GOT3 (cell line): ENCODE measurements around the gene SIPA1L3.
"Not testable (repeated sequence)": the region's sequence is repeated elsewhere in the genome, so short reads cannot be mapped to it uniquely, and the experiment has no call there.

ENCODE experiments used
- DNase-seq: peaks from one replicate; lab custom pipeline; 2025; ENCODE audit warnings: mixed read lengths; lab: John Stamatoyannopoulos, UW

SIPA1L3 gene

DNA sequence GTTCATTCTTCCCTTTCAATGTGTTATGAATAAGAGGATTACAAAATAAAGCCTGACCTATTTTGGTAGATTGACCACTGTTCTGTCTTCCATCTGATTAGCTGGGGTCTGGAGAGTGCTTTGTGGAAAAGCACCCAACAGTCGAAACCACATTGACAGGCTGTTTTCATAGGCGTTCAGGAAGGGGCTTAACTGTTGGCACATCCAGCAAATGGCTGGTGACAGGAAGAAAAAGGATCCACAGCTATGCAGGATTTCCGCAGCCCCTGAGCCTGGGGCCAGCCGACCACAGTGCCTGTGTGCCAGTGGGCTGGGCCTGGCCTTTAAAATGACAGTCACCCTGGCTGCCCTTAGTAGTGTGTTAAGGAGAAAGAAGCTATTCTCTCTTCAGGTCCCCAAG lies 113.3 kb downstream of the SIPA1L3 start:
- DNase-seq, result no peak

DNA sequence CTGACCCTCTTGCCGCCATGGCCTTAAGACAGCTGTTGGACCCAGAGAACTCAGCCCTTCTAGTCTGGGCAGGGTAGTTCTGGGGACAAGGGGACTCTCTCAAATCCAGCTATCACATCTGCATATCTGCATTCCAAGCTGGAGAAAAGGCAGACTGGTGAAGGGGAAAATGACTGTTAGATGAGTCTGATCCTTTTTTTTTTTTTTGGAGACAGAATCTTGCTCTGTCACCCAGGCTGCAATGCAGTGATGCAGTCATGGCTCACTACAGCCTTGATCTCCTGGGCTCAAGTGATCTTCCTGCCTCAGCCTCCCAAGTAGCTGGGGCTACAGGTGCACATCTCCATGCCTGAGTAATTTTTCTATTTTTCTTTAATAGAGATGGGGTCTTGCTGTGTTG lies 114.3 kb downstream of the SIPA1L3 start:
- no peak for DNase-seq

DNA sequence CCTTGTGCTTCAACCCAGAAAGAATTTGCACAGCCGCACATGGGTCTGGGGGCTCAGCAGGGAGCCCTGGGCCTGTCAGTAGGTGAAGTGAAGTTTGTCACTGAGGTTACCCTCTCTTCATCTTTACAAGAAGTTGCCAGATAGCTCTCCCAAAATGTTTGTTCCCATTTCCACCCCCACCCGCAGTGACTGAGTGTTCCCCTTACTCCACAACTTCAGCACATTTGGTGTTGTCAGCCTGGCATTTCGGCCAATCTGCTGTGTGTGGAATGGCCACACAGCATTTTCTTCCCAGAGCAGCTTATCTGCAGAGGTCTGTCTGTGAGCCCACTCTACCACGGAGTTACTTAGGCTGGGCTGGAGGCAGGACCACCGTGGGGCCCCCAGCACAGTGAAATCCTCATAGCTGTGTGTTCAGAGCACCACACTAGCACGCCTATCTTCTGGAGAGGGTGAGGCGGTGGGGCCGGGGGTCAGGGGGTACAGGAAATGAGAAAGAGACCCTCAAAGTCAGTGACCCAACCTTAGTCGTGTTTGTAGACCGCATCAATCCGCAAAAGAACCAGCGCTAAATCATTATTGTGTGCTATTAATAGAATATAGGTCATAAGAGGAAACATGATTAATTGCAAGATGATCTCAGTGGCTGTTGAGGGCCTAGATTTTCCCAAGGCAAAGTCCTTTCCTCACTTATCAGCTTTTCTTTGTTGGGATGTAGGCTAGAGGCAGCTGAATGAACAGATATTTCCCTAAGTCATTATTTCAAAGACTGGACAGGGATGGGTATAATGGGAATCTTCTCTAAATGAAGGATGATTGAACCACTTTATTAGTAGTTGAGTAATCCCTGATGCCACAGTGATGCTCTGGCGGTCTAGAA lies 116.0 kb downstream of the SIPA1L3 start:
- DNase-seq, result no peak

DNA sequence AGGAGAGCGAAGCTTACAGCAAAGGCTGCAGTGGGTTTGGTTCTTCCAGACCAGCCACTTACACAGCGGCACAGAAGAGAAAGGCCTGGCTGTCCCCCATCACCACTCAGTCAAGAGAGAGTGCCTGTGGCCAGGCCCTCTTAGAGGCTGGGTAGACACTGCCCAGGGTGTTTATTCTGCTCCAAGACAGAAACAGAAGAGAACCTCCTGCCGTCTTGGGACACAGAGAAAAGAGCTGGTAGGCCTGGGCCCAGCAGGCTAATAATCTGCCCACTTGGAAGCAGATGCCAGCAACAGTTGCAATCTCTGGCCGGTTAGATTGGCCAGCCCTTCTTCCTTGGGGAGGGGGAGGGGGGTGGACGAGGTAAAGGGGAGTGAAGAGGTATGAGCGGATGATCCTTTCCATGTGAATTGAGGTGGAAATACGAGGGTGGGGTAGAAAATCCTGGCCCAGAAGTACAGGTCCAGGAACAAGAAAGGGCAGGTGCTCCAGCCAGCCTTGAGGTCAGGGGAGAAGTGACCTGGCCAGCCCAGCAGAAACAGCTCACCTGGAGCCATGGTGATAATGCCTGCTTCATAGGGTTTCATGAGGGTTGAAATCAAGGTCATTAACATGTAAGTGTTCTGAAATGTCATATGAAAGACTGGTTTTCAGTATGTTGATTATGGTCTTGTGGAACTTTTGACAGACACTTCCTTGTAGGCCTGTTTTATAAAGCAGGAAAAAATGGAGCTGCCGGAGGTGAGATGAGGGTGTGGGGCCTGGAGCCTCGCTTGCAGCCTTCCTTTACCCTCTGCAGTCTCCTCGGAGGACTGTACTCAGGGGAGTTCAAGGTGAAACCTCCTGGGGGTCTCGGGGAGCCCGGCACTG lies 116.9 kb downstream of the SIPA1L3 start:
- DNase-seq, result no peak

DNA sequence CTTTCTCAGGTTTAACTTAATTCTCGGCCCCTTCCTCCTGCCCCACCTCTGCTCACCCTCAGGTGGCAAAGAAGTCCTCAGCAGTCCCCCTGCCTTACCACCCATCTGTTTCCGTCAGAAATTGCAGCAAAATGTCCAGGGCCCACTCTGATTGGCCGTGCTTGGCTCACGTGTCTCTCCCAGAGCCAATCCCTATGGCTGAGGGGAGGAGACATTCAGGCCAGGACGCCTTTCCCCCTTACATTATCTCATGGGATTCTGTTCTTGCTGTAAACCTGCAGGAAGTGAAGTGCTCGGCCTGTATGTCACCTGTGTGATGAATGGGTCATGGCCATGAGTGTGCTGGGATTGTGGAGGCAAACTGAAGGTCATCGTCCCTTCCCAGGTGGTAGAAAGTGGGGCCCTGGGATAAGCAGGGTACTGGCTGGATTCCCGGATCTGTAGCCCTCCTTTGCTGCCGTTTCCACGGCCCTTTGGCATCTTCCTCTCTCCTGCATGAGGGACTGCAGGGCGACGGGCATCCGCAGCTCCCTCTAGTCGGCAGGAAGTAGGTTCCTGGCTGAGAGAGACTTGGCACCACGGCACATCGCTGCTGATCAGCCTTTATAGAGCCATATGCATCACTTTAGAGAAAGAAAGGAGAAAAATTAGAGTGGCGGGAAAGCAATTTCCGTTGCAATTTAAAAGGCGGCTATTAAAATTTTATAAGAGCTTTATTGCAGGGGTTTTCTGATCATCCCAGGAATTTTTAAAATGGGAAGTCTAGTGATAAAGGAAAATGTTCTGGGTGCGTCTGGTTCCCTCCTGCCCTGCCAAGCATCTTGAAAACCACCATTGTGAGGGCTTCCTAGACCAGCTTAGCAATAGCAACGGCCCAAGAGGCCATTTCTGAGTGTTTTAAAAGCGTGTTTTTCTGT lies 118.2 kb downstream of the SIPA1L3 start:
- DNase-seq, result no peak

DNA sequence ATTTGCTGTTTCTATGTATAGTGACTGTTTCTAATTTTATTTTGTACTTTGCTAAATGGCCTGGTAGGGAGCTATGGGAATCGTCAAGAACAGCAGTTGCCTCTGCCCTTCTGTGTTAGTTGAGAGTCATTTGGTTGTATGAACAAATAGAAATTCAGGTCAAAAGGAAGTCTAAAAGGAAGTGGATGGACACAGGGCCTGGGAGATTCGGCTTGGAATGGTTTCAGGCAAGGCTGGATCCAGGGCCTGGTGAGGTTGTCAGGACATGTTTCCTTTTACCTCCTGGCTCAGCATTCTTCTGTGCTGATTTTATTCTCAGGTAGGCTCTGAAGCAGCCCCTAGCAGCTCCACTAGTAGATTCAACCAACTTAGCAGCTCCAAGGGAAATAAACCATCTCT lies 118.9 kb downstream of the SIPA1L3 start:
- no peak for DNase-seq

DNA sequence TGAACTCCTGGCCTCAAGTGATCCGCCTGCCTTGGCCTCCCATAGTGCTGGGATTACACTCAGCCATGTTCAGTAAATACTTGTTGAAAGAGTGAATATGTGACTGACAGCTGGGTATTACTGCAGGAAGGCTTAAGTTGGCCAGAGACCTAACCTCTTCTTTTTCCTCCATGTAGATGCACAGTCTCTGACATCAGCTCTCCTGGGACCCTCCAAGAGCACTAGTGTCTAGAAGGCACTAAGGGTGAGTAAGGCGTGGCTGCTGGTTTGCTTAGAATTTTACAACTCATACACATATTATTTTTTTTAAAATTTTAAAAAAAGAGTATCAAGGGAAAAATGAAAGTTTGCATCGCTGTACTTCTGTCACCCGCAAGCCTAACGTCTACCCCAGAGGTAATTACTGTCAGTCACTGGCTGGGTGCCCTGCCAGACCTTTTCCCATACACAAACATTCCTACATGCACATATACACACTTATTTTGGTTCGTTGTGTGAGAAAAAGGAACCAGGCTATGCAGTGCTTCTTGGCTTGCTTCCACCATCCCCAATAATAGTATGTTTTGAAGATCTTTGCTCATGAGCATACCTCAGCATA lies 122.0 kb downstream of the SIPA1L3 start:
- no peak for DNase-seq

DNA sequence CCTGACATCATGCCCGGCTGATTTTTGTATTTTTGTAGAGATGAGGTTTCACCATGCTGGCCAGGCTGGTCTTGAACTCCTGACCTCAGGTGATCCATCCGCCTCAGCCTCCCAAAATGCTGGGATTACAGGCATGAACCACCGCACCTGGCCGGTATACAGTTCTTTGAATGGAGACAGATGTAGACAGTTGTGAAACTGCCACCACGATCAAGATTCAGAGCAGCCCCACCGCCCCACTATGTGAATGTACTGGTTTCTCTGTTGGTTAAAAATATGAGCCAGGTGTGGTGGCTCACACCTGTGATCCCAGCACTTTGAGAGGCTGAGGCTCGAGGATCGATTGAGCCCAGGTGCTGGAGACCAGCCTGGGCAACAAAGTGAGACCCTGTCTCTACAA lies 123.0 kb downstream of the SIPA1L3 start:
- not testable (repeated sequence) for DNase-seq

DNA sequence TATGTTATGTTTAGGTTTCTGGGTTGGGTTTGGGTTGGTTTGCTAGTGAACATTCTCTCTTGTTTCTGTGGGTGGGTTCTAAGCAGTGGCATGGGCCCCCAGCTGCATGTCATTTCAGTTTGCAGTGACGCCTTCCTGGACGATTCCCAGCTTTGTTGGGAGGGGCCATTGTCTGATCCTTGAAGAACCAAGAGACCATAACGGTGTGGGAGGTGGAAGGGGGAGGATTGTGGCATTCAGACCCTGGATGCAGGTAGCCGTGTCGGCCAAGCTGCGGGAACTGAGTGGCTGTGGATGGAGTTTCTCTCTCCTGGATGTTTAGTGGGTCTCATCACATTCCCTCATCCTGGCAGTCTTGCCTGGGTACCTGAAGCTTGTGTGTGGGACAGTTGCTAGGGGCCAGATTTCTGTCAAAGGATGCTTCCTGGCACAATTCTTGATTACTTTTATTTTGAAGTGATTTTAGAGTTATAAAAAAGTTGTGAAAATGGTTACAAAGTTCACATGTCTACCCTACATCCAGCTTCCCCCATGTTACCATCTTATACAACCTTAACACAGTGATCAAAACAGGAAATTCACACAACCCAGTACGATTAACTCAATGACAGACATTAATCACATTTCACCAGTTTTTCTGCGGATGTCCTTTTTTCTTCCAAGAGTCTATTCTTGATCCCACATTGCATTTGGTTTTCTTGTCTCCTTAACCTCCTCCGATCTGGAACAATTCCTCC lies 123.8 kb downstream of the SIPA1L3 start:
- DNase-seq, result no peak

DNA sequence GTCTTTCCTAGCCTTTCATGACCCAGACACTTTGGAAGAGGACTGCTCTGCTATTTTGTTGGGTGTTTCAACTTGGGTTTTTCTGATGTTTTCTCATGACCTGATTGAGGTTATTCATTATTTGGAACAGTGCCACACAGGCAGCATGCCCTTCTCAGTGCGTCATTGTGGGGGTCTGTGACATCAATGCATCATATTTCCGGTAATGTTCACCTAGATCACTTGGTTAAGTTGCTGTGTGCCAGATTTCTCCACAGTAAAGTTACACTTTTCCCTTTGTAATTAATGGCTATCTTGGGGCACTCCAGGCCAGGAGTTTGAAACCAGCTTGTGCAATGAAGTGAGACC lies 124.4 kb downstream of the SIPA1L3 start:
- no peak for DNase-seq

DNA sequence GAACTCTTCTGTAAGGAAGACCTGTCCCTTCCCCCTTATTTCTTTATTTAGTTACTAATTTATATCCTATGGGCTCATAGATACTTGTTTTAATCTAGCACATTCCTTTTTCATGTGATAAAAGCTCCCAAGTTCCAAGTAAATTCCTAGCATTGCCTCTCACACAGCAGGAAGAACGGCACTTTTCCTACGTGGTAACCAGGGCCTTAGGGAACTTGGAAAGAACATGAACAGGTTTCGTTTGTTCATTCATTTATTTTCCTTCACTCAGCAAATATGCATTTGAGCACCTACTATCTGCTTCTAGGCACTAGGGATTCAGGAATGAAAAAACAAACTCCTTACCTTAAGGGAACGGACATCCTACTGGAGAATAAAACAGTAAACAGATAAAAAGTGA lies 125.1 kb downstream of the SIPA1L3 start:
- DNase-seq, result no peak

DNA sequence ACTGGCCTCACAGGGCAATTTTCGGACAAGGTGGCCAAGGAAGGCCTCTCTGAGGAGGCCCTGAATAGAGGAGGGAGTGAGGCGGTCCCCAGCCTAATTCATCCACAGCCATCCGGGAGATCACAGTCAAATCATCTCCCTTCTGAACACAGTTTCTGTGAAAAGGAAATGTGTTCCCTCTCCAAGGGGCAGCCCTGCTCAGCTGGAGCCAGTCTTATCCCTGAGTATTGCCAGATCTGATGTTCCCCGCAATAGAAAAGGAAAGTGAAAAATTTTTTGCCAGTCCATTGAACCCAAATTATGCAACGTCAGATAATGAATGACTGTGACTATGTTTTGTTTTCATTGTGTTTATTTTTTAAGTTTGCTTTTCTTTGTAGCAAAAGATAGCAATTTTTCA lies 125.9 kb downstream of the SIPA1L3 start:
- DNase-seq, result no peak

DNA sequence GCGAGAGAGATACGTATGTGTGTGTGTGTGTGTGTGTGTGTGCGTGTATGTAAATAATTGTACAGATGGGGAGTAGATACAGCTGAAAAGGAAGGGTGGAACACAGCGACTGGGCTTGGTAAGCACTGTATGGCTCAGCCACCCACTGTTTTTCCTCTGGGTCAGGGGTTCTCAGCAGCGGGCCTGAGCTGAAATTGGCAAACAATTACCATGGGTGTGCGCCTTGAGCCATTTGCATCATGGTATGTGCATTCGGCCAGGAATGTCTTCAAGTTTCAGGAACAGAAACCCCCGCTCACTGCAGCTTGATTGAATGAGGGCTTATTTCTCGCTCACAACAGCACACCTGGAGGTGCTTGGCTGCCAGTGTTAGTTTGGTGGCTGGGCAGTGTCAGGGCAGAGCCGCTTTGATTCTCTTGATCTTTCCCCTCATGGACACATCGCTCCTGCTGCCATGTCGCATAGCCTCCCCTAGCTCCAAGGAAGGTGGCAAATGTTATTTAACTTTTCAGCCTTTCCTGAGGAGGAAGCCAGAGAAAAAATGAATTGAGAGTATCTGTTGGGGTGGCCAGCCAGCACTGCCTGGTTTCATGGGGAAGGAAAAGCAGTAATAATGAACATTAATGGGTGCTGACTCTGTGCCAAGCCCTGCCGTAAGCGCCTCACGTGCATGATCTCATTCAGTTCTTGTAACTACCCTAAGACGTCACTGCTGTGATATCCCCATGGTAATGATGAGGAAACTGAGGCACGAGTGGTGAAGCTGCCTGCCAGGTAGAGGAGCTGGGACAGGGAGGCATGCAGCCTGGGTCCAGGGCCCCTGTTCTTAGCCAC lies 126.9 kb downstream of the SIPA1L3 start:
- no peak for DNase-seq

DNA sequence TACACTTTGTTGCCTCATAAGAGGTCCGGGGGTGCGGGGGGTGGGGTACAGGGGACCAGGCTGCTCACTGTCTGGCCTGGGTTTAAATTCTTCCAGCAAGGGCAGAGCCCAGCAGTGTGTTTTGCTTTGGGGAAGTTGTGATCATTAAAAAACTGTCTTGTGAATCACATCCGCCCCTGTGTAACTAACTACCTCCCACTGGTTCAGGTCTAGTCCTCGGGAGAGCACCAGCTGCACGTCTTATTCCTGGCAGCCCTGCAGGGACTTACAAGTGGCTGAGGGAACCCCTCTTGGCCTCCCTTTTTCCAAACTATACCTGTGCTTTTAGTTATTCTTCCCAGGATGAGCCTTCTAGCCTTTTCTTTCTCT lies 127.5 kb downstream of the SIPA1L3 start:
- DNase-seq, result no peak

DNA sequence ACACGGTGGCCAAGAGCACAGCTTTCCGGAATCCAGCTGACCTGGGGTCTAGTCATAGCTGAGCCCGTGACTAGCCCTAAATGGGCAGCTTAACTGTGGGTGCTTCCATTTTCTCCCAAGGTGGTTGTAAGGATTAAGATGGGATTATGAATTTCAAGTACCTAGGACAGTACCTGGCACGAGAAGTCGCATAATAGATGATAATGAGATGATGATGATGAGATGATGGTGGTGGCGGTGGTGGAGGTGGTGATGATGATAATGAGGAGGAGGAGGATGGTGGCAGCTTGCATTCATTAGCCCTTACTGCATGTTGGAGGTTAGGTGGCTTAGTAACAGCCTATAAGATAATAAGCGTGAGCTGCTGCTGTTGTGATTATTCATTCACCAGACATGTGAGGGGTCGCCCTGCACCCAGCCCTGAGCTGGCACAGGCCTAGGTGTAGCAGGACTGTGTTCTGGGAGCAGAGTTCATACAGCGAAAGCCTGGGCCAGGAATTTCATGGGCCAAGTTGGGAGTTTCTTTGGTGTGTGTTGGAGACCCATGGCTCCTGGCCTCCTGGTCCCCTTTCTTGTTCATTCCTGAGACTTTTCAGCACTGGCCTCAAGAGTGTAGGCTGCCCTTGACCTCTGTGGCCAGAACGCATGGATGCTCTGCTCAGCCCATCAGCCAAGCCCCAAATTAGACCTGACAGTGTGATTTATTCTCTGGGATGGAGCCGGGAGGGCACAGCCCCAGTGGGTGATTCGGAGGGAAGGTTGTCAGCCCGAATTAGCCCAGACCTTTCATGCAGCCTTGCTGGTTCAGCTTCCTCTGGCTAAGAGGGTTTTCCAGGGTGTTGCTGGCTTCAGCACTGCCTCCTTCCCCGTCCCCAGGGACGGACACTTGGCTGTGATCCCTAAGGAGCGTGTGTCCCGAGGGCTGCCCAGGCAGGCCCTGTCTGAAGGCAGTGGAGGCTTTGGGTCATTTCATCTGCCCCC lies 128.8 kb downstream of the SIPA1L3 start:
- DNase-seq, result no peak

DNA sequence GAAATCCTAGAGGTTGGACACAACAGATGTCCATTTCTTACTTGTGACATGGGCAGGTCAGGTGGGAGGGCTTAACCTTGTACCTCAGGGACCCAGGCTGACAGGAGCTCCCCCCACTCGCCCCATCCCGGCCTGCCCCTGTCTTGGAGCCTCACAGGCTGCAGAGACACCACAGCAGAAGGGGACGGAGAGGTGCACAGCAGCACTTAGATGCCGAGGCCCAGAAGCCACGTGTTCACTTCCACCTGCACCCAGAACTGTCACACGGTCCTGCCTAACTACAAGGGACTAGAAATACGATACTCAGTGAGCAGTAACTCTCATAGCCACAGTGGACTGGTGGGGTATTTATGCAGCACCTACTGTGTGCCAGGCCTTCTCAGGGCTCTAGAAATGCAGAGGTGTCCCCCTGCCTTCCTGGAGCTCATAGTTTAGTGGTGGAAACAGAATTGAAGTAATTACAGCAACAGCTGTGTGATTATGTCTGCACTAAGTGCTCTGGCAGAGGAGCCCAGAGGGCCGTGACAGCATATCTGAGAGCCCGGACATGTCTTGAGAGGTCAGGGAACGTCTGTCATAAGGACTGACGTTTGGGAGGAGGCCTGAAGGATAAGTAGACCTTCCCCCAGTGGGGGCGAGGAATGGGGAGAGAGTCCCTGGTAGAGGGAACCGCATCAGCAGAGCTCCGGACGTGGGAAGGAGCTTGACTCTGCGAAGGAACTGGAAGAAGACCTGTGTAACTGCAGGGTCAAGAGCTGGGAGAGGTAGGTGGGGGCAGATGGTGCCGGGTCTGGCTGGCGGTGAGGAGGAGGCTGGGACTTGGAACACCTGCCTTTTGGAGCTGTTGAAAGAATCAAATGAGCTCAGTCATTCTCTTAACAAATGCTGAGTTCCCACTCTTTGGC lies 130.0 kb downstream of the SIPA1L3 start:
- no peak for DNase-seq

DNA sequence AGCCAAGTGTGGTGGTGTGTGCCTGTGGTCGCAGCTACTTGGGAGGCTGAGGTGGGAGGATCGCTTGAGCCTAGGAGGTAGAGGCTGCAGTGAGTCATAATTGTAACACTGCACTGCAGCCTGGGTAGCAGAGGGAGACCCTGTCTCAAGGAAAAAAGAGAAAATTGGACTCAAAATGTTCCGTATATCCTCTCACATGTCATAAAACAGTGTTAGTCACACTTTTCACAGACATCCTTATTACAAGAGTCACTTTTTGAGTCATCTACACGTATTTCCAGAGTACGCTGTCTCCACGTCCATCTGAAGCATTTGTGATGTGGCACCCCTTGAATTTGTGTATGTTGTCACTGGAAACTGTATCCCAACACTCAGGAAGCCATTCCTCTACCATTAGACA lies 133.0 kb downstream of the SIPA1L3 start:
- no peak for DNase-seq

DNA sequence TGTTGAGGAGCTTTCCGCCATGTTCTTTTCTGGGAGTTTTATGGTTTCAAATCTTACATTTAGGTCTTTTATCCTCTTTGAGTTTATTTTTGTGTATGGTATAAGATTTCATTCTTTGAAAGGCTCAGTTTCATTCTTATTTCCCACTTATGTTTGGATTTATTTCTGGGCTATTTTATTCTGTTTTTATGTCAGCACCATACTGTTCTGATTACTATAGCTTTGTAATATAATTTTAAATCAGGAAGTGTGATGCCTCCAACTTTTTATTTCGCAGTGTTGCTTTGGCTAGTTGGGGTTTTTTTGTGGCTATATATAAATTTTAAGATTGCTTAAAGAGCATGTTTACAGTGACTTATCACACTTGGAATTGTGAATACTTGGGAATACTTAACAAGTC lies 135.1 kb downstream of the SIPA1L3 start:
- DNase-seq, result no peak
